Dendritic cell treated with granulocyte-macrophage colony-stimulating factor and Interleukin-4, amounts not matched to agents 40 ng/mL and 50 ng/mL, for 4 days (primary cell): ENCODE data around the gene SRF.

ENCODE experiments used
- H3K27ac Mint-ChIP-seq: one replicate; pipeline ENCODE4 v1.8.0; 2022; ENCODE audit warnings: mild to moderate bottlenecking, mixed read lengths
- H3K27me3 Mint-ChIP-seq: one replicate; pipeline ENCODE4 v1.8.0; 2022; ENCODE audit warnings: mild to moderate bottlenecking, mixed read lengths
- H3K36me3 Mint-ChIP-seq: one replicate; pipeline ENCODE4 v1.8.0; 2022; ENCODE audit warnings: low read depth, mixed read lengths
- H3K4me1 Mint-ChIP-seq: one replicate; pipeline ENCODE4 v1.8.0; 2022; ENCODE audit warnings: low read depth, mixed read lengths
- H3K4me3 Mint-ChIP-seq: one replicate; pipeline ENCODE4 v1.8.0; 2022; ENCODE audit warnings: mild to moderate bottlenecking, moderate library complexity, mixed read lengths
- H3K9me3 Mint-ChIP-seq: one replicate; pipeline ENCODE4 v1.8.0; 2022; ENCODE audit warnings: mixed read lengths
- intact Hi-C: fragments of 100-400 bp; cut with micrococcal nuclease; formaldehyde crosslinking; loops from one replicate; pipeline ENCODE4 v1.15.0; 2022

SRF gene

GRCh38 chr6:43183441-43183840 is 12.4 kb downstream of the SRF start:
- peaks cover 40% of the 10 kb centered on the region for H3K4me1 Mint-ChIP-seq
- H3K9me3 Mint-ChIP-seq: no peaks in the 10 kb centered on the region
- H3K27me3 Mint-ChIP-seq: no peaks in the 10 kb centered on the region
- H3K36me3 Mint-ChIP-seq: peaks cover 76% of the 10 kb centered on the region
- H3K4me3 Mint-ChIP-seq: peak overlapping the region; percentile 99
- intact Hi-C loops: loop anchor here (2.0 kb wide), 1 partner anchor 45 kb away; the partner anchor contains the start of gene DNPH1
- peak overlapping the region; percentile 58 for H3K27ac Mint-ChIP-seq

- H3K4me3 Mint-ChIP-seq: no peak overlapping the region
- intact Hi-C loops: no loop called here
- no peaks in the 10 kb centered on the region for H3K27me3 Mint-ChIP-seq
- H3K36me3 Mint-ChIP-seq: peaks cover 76% of the 10 kb centered on the region
- peaks cover 39% of the 10 kb centered on the region for H3K4me1 Mint-ChIP-seq
- H3K9me3 Mint-ChIP-seq: no peaks in the 10 kb centered on the region
- H3K27ac Mint-ChIP-seq: no peak overlapping the region
These were observed 13.4 kb downstream of the SRF start for GRCh38 chr6:43184268-43184985.

- no peaks in the 10 kb centered on the region for H3K9me3 Mint-ChIP-seq
- no peak overlapping the region for H3K4me3 Mint-ChIP-seq
- H3K4me1 Mint-ChIP-seq: peaks cover 40% of the 10 kb centered on the region
- no peak overlapping the region for H3K27ac Mint-ChIP-seq
- intact Hi-C loops: no loop called here
- H3K27me3 Mint-ChIP-seq: no peaks in the 10 kb centered on the region
- peaks cover 72% of the 10 kb centered on the region for H3K36me3 Mint-ChIP-seq
These were observed 14.4 kb downstream of the SRF start for GRCh38 chr6:43185391-43185985.

GRCh38 chr6:43186019-43186418 is 14.9 kb downstream of the SRF start:
- intact Hi-C loops: no loop called here
- H3K9me3 Mint-ChIP-seq: no peaks in the 10 kb centered on the region
- no peak overlapping the region for H3K27ac Mint-ChIP-seq
- H3K4me3 Mint-ChIP-seq: no peak overlapping the region
- peaks cover 72% of the 10 kb centered on the region for H3K36me3 Mint-ChIP-seq
- H3K27me3 Mint-ChIP-seq: no peaks in the 10 kb centered on the region
- H3K4me1 Mint-ChIP-seq: peaks cover 42% of the 10 kb centered on the region

- Mint-ChIP-seq H3K4me3 (no peak overlapping the region), H3K4me1 (peaks cover 35% of the 10 kb centered on the region), H3K27me3 (no peaks in the 10 kb centered on the region), H3K27ac (no peak overlapping the region), H3K36me3 (peaks cover 72% of the 10 kb centered on the region), H3K9me3 (no peaks in the 10 kb centered on the region)
- intact Hi-C loops: no loop called here
These were observed 15.6 kb downstream of the SRF start for GRCh38 chr6:43186706-43187105.

GRCh38 chr6:43187821-43188220 is 16.8 kb downstream of the SRF start:
- H3K36me3 Mint-ChIP-seq: peaks cover 71% of the 10 kb centered on the region
- H3K4me3 Mint-ChIP-seq: no peak overlapping the region
- H3K9me3 Mint-ChIP-seq: no peaks in the 10 kb centered on the region
- no peaks in the 10 kb centered on the region for H3K27me3 Mint-ChIP-seq
- no peak overlapping the region for H3K27ac Mint-ChIP-seq
- intact Hi-C loops: no loop called here
- peaks cover 27% of the 10 kb centered on the region for H3K4me1 Mint-ChIP-seq

- H3K27ac Mint-ChIP-seq: no peak overlapping the region
- H3K36me3 Mint-ChIP-seq: peaks cover 76% of the 10 kb centered on the region
- H3K27me3 Mint-ChIP-seq: no peaks in the 10 kb centered on the region
- peaks cover 21% of the 10 kb centered on the region for H3K4me1 Mint-ChIP-seq
- intact Hi-C loops: no loop called here
- no peak overlapping the region for H3K4me3 Mint-ChIP-seq
- no peaks in the 10 kb centered on the region for H3K9me3 Mint-ChIP-seq
These were observed 17.4 kb downstream of the SRF start for GRCh38 chr6:43188426-43188825.

- no peak overlapping the region for H3K4me3 Mint-ChIP-seq
- no peaks in the 10 kb centered on the region for H3K9me3 Mint-ChIP-seq
- H3K27me3 Mint-ChIP-seq: no peaks in the 10 kb centered on the region
- peaks cover 79% of the 10 kb centered on the region for H3K36me3 Mint-ChIP-seq
- H3K27ac Mint-ChIP-seq: no peak overlapping the region
- intact Hi-C loops: no loop called here
- H3K4me1 Mint-ChIP-seq: peaks cover 6% of the 10 kb centered on the region
These were observed 18.8 kb downstream of the SRF start for GRCh38 chr6:43189776-43190304.

GRCh38 chr6:43192911-43193310 is 21.8 kb downstream of the SRF start:
- Mint-ChIP-seq H3K4me1 (peaks cover 5% of the 10 kb centered on the region), H3K27me3 (no peaks in the 10 kb centered on the region), H3K36me3 (peaks cover 75% of the 10 kb centered on the region), H3K4me3 (no peak overlapping the region), H3K9me3 (no peaks in the 10 kb centered on the region), H3K27ac (no peak overlapping the region)
- intact Hi-C loops: no loop called here

GRCh38 chr6:43193929-43194328 is 22.9 kb downstream of the SRF start:
- H3K27ac Mint-ChIP-seq: no peak overlapping the region
- H3K27me3 Mint-ChIP-seq: no peaks in the 10 kb centered on the region
- H3K9me3 Mint-ChIP-seq: no peaks in the 10 kb centered on the region
- H3K36me3 Mint-ChIP-seq: peaks cover 73% of the 10 kb centered on the region
- peaks cover 5% of the 10 kb centered on the region for H3K4me1 Mint-ChIP-seq
- intact Hi-C loops: no loop called here
- no peak overlapping the region for H3K4me3 Mint-ChIP-seq

GRCh38 chr6:43196337-43196736 is 25.3 kb downstream of the SRF start:
- Mint-ChIP-seq H3K27ac (no peak overlapping the region), H3K36me3 (peaks cover 88% of the 10 kb centered on the region), H3K4me1 (no peaks in the 10 kb centered on the region), H3K9me3 (no peaks in the 10 kb centered on the region), H3K27me3 (no peaks in the 10 kb centered on the region), H3K4me3 (no peak overlapping the region)
- intact Hi-C loops: no loop called here

GRCh38 chr6:43199912-43200311 is 28.8 kb downstream of the SRF start:
- Mint-ChIP-seq H3K27me3 (no peaks in the 10 kb centered on the region), H3K36me3 (peaks cover 82% of the 10 kb centered on the region), H3K4me1 (no peaks in the 10 kb centered on the region), H3K4me3 (no peak overlapping the region), H3K27ac (no peak overlapping the region), H3K9me3 (no peaks in the 10 kb centered on the region)
- intact Hi-C loops: no loop called here

GRCh38 chr6:43200541-43200940 is 29.5 kb downstream of the SRF start:
- Mint-ChIP-seq H3K4me1 (no peaks in the 10 kb centered on the region), H3K27ac (no peak overlapping the region), H3K9me3 (no peaks in the 10 kb centered on the region), H3K36me3 (peaks cover 82% of the 10 kb centered on the region), H3K4me3 (no peak overlapping the region), H3K27me3 (no peaks in the 10 kb centered on the region)
- intact Hi-C loops: no loop called here

GRCh38 chr6:43202451-43202850 is 31.4 kb downstream of the SRF start:
- no peak overlapping the region for H3K4me3 Mint-ChIP-seq
- no peaks in the 10 kb centered on the region for H3K27me3 Mint-ChIP-seq
- peaks cover 78% of the 10 kb centered on the region for H3K36me3 Mint-ChIP-seq
- intact Hi-C loops: no loop called here
- no peak overlapping the region for H3K27ac Mint-ChIP-seq
- no peaks in the 10 kb centered on the region for H3K9me3 Mint-ChIP-seq
- H3K4me1 Mint-ChIP-seq: no peaks in the 10 kb centered on the region
